IPS-18a (cell line): ENCODE results near the gene TANGO2.

Experiments used
- H3K27ac ChIP-seq: one replicate; pipeline ENCODE4 v1.5.1; 2013; ENCODE audit warnings: low read length
- H3K27me3 ChIP-seq: one replicate; pipeline ENCODE4 v1.6.1; 2013; ENCODE audit warnings: mild to moderate bottlenecking, low read length; ENCODE audit not compliant: control insufficient read depth, insufficient read depth
- H3K36me3 ChIP-seq: one replicate; pipeline ENCODE4 v1.6.1; 2013; ENCODE audit warnings: low read depth, low read length; ENCODE audit not compliant: control insufficient read depth
- H3K4me1 ChIP-seq: one replicate; pipeline ENCODE4 v1.6.1; 2013; ENCODE audit warnings: low read depth, low read length; ENCODE audit not compliant: control insufficient read depth
- H3K4me3 ChIP-seq: one replicate; pipeline ENCODE4 v1.5.1; 2013; ENCODE audit warnings: low read length
- H3K9ac ChIP-seq: one replicate; pipeline ENCODE4 v1.6.1; 2013; ENCODE audit warnings: mild to moderate bottlenecking, low read length, moderate library complexity
- H3K9me3 ChIP-seq: one replicate; pipeline ENCODE4 v1.6.1; 2013; ENCODE audit warnings: low read depth, low read length; ENCODE audit not compliant: control insufficient read depth

The TANGO2 gene

DNA sequence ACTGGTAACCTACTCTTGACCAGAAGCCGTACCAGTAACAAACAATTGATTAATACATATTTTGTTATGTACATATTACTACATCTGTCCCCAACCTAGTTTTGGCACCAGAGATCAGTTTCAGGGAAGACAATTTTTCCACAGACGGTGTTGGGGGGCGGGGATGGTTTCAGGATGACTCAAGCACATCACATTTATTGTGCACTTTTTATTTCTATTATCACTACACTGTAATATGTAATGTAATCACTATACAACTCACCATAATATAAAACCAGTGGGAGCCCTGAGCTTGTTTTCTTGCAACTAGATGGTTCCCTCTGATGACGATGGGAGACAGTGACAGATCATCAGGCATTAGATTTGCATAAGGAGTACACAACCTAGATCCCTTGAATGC, 74.6 kb downstream of the TANGO2 start:
- Histone ChIP-seq H3K27me3 (no peaks in the 10 kb centered on the region), H3K9ac (no peak overlapping the region), H3K9me3 (no peaks in the 10 kb centered on the region), H3K4me3 (no peak overlapping the region), H3K36me3 (peaks cover 94% of the 10 kb centered on the region), H3K4me1 (peaks cover 4% of the 10 kb centered on the region), H3K27ac (no peak overlapping the region)

DNA sequence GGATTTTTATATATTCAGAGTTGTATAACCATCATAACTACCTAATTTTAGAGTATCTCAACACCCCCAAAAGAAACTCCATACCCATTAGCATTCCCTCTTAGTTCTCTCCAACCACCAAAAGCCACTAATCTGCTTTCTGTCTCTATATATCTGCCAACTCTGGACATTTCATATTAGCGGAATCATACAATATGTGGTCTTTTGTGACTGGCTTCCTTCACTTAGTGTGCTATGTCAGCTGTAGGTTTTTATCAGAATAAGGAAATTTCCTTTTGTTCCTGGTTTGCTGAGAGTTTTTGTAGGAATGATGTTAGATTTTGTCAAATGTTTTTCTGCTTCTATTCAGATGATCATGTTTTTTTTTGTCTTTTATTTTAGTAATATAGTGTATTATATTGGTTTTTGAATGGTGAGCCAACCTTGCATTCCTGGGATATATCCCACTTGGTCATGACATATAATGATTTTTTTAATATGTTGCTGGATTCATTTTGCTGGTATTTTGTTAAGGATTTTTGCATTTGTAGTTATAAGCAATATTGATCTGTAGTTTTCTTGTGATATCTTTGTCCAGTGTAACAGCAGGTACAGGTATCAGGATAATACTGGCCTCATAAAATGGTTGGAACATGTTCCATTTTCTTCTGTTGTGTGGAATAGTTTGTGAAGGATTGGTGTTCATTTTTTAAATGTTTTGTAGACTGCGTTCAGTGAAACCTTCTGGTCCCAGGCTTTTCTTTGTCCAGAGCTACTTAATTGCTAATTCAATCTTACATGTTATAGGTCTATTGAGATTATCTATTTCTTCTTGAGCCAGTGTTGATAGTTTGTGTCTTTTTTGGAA, 75.9 kb downstream of the TANGO2 start:
- no peaks in the 10 kb centered on the region for H3K27me3 ChIP-seq
- peaks cover 92% of the 10 kb centered on the region for H3K36me3 ChIP-seq
- H3K9ac ChIP-seq = no peak overlapping the region
- H3K4me1 ChIP-seq = peaks cover 6% of the 10 kb centered on the region
- no peak overlapping the region for H3K4me3 ChIP-seq
- H3K27ac ChIP-seq = no peak overlapping the region
- H3K9me3 ChIP-seq = no peaks in the 10 kb centered on the region

DNA sequence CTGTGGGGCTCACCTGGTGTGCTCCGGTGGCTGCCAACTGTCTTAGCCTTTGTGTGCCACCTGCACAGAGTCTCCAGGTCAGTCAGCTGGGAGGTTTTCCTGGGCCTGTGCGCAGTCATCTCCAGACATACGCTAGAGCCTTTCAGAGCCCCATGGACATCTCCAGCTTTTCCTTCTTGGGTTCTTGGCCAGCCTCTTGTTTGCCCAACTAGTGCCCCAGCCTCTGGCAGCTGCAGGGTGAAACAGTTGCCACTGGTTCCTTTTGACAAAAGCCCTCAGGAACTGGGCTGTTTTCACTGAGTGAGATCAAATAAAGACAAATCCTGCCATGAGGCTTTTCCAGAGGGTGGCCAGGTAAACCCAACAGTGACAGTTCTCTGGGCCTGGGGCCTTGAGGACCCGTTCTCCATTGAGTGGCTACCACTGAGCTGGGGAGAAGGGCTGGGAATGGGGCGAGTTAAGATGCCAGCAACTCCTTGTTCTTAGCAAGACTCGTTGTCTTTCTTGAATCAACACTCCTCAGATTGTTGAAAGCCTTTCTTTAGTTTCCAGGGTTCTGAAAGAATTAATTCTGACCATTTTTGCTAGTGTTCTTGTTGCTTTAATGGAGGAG, 78.3 kb downstream of the TANGO2 start:
- Histone ChIP-seq H3K36me3 (peaks cover 87% of the 10 kb centered on the region), H3K27ac (no peak overlapping the region), H3K9ac (no peak overlapping the region), H3K27me3 (no peaks in the 10 kb centered on the region), H3K4me1 (peaks cover 6% of the 10 kb centered on the region), H3K4me3 (no peak overlapping the region), H3K9me3 (no peaks in the 10 kb centered on the region)

DNA sequence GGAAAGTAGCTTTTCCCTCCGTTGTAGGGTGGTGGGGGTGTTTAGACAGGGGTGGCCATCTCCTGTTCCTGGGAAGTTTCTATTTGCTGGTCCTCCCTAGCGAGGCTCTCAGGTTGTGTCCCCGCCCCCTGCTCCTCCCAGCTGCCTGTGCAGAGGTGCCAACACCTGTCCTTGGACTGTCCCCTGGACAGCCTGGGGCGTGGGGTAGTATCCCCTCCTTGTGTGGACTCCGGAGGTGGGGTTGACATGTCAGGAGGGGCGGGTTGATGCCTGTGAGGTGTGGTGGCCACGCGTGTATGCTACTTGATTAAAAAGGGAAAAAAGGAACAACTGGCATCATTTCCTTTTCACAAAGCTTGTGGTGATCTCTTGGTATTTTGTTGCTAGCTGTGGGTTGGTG, 80.7 kb downstream of the TANGO2 start:
- no peak overlapping the region for H3K27ac ChIP-seq
- H3K27me3 ChIP-seq = no peaks in the 10 kb centered on the region
- no peak overlapping the region for H3K4me3 ChIP-seq
- no peaks in the 10 kb centered on the region for H3K9me3 ChIP-seq
- no peak overlapping the region for H3K9ac ChIP-seq
- peaks cover 6% of the 10 kb centered on the region for H3K4me1 ChIP-seq
- H3K36me3 ChIP-seq = peaks cover 86% of the 10 kb centered on the region

- Histone ChIP-seq H3K4me1 (peaks cover 6% of the 10 kb centered on the region), H3K4me3 (no peak overlapping the region), H3K27ac (no peak overlapping the region), H3K36me3 (peaks cover 86% of the 10 kb centered on the region), H3K9ac (no peak overlapping the region), H3K27me3 (no peaks in the 10 kb centered on the region), H3K9me3 (no peaks in the 10 kb centered on the region)
These were observed 81.4 kb downstream of the TANGO2 start for GRCh38 chr22:20102203-20102780.

DNA sequence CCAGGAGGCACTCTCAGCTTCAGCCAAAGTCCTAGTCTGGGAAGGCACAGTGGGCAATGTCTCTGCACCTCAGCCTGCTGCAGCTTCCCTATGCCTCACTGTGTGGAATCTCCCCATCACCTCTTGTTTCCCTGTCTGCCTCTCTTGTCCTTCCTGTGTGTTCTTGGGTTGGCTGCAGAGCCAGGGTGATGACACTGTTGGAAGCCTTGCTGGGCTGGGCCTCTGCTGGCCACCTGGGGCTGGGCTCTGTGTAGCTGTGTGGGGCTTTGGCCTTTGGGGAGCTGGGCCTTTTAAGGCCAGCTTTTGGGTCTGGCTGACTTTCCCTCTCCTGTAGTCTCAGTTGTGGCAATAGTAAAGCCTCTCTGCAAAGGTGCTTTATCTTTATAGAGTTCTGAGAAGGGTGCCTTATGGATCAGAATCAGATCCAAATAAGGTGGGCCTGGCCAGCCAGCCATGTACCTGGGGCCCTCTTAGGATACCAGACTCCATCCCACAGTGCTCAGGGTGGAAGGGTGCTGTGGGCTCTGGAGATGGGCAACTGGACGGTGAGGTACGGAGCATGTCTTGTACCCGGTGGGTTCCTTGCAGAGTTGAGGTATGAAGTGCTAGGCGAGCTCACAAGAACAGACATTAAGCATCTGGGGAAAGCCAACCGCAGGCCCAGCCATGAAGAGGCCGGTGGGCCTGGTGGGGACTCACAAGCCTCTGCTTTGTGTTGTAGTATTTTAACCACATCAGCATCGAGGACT, 84.7 kb downstream of the TANGO2 start:
- H3K4me3 ChIP-seq = no peak overlapping the region
- H3K9me3 ChIP-seq = no peaks in the 10 kb centered on the region
- no peak overlapping the region for H3K27ac ChIP-seq
- H3K27me3 ChIP-seq = no peaks in the 10 kb centered on the region
- no peak overlapping the region for H3K9ac ChIP-seq
- H3K4me1 ChIP-seq = peaks cover 1% of the 10 kb centered on the region
- H3K36me3 ChIP-seq = peaks cover 90% of the 10 kb centered on the region

- Histone ChIP-seq H3K9me3 (no peaks in the 10 kb centered on the region), H3K27ac (no peak overlapping the region), H3K36me3 (peaks cover 89% of the 10 kb centered on the region), H3K27me3 (no peaks in the 10 kb centered on the region), H3K9ac (no peak overlapping the region), H3K4me3 (no peak overlapping the region), H3K4me1 (no peaks in the 10 kb centered on the region)
These were observed 85.4 kb downstream of the TANGO2 start for GRCh38 chr22:20106205-20106848.

DNA sequence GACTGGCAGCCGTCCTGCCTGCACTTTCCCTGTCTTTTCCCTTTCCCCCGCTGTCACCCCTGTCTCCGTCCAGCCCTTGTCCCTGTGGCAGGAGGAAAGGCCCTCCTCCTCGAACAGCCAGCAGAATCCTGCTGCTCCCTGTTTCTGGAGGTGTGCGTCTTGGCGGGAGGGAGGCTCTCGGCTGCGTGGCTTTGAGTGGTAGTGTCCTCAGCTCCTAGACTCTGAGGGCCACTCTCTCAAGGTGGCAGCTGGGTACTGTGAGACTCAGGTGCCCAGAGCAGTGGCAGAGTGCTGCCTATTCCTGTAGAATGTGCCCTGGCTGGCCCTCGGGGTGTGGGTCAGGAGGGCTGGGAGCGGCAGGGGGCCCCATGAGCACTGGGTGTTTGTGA, 85.9 kb downstream of the TANGO2 start:
- H3K9me3 ChIP-seq = no peaks in the 10 kb centered on the region
- H3K27me3 ChIP-seq = no peaks in the 10 kb centered on the region
- no peak overlapping the region for H3K27ac ChIP-seq
- H3K9ac ChIP-seq = no peak overlapping the region
- no peaks in the 10 kb centered on the region for H3K4me1 ChIP-seq
- H3K36me3 ChIP-seq = peaks cover 85% of the 10 kb centered on the region
- H3K4me3 ChIP-seq = no peak overlapping the region

- no peak overlapping the region for H3K27ac ChIP-seq
- H3K9ac ChIP-seq = no peak overlapping the region
- H3K4me1 ChIP-seq = no peaks in the 10 kb centered on the region
- no peaks in the 10 kb centered on the region for H3K9me3 ChIP-seq
- no peaks in the 10 kb centered on the region for H3K27me3 ChIP-seq
- H3K36me3 ChIP-seq = peaks cover 85% of the 10 kb centered on the region
- no peak overlapping the region for H3K4me3 ChIP-seq
These were observed 86.6 kb downstream of the TANGO2 start for GRCh38 chr22:20107471-20107901.

DNA sequence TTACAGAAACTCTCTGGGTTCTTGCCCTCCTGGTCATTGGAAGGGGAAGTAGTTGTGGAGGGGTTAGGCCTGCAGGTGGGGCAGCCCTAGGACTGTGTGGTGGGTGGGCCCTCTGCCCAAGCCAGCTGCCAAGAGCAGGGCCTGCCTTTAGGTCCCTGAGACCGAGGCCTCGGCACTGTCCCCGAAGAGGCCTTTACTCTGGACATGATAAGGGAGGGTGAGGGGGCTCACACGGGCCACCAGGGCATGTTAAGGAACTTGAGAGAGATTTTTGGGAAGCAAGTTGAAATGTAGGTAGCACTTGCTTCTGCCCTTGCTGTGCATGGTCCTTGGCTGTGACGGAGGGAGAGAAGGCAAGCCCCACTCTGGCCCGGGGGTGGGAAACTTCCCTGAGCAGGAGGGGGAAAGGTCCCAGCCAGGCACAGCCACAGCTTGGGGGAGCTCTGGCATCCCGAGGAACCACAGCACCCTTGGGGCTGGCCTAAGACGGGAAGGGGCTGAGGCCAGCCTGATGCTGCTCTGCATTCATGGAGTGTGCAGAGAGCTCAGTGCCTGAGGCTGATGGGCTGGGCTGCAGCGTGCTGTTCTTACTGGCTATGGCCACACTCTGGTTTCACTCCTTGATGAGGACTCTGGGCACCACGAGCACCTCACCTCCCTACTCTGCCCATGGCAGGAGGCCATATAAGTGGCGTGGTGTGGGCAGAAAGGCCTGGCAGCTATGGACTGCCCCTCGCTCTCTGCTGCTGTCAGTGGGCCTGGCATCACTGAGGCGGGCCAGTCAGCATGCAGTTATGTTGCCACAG, 87.2 kb downstream of the TANGO2 start:
- H3K27me3 ChIP-seq = no peaks in the 10 kb centered on the region
- H3K9ac ChIP-seq = no peak overlapping the region
- no peaks in the 10 kb centered on the region for H3K4me1 ChIP-seq
- H3K36me3 ChIP-seq = peaks cover 82% of the 10 kb centered on the region
- no peak overlapping the region for H3K4me3 ChIP-seq
- no peaks in the 10 kb centered on the region for H3K9me3 ChIP-seq
- no peak overlapping the region for H3K27ac ChIP-seq
